HUES6 (cell line): ENCODE results near the gene SOX15.
A peak's percentile ranks its signal among the peaks of the same experiment; 100 is the strongest.

Experiments used
- H3K27ac ChIP-seq: 2 replicates; pipeline ENCODE4 v1.7.0; 2013; ENCODE audit warnings: low read depth, mild to moderate bottlenecking, low read length, inconsistent platforms
- H3K27me3 ChIP-seq: 2 replicates; pipeline ENCODE4 v1.6.1; 2013; ENCODE audit warnings: low read length; ENCODE audit not compliant: control insufficient read depth, insufficient read depth
- H3K36me3 ChIP-seq: 2 replicates; pipeline ENCODE4 v1.6.1; 2013; ENCODE audit warnings: low read length; ENCODE audit not compliant: control insufficient read depth, insufficient read depth
- H3K4me1 ChIP-seq: 2 replicates; pipeline ENCODE4 v1.6.1; 2013; ENCODE audit warnings: low read length; ENCODE audit not compliant: control insufficient read depth, insufficient read depth
- H3K4me3 ChIP-seq: 2 replicates; pipeline ENCODE4 v1.5.1; 2013; ENCODE audit warnings: low read depth, low read length
- H3K9ac ChIP-seq: one replicate; pipeline ENCODE4 v1.6.1; 2013; ENCODE audit warnings: mild to moderate bottlenecking, low read length
- H3K9me3 ChIP-seq: 2 replicates; pipeline ENCODE4 v1.6.1; 2013; ENCODE audit warnings: low read depth, low read length; ENCODE audit not compliant: control insufficient read depth, insufficient read depth

SOX15 gene

DNA sequence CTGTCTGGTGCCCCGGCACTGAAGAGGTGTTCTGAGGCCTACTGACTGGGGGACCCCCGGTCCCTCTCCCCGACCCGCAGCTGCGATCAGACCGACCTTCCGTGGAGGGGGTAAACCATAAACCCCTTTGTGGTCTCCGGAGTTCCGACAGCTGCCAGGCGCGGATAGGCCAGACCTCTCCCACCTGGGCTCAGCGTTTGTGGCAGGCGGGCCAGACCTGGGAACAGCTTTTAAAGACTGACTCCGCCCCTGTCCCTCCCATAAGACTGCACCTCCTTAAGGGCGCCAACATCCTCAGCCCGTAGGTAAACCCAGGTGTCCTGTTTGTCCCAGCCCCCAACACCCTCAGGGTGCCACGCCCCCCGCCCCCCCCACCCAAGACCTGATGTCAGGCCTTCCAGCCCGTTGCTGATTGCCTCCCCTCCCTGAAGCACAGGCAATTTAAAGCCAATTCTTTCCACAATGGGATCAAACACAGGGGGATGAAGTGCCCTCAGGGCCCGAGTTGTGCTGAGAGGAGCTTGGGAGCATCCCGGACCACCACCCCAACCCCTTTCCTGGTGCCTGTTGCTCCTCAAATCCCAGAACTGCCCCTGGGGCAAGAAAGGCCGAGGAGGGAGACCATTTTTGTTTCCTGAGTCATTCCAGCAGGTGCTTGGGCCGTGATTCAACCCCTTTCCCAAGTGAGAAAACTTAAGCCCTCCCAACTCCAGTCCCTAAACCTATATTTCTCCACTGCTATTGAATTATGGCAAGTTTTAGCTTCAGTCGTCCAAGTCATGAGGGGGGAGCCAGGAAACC is at the start of gene SOX15:
SOX15 (minus strand) TSS at position 204 of the 801 bp plus-strand sequence. CDS start 418 bp downstream, outside the sequence.
- H3K36me3 ChIP-seq, result peaks cover 53% of the 10 kb centered on the region
- H3K9me3 ChIP-seq, result no peaks in the 10 kb centered on the region
- H3K4me3 ChIP-seq, result peak within 1 kb of the TSS; percentile 75
- H3K27me3 ChIP-seq, result no peaks in the 10 kb centered on the region
- H3K27ac ChIP-seq, result peak within 1 kb of the TSS; percentile 93
- H3K4me1 ChIP-seq, result peaks cover 26% of the 10 kb centered on the region
- peak within 1 kb of the TSS; percentile 78 for H3K9ac ChIP-seq

DNA sequence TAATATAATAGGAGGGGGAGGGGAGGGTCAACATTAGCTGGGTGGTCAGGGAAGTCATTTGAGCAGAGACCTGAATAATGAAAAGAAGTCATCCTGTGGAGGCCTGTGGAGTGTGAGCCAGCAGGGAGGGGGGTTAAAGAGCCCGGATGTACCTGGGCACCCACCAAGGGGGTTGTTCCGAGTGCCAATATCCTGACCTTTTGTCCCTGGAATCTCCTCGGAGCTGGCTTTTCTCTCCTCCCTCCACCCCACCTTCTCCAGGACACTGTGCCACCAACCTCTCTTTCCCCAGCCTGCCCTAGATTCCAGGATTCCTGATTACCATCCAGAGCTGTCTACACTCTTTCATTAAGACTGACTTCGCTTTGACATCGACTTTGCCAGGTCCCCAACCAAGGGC is 46.3 kb upstream of the SOX15 start:
- Histone ChIP-seq H3K36me3 (no peaks in the 10 kb centered on the region), H3K27me3 (no peaks in the 10 kb centered on the region), H3K9me3 (no peaks in the 10 kb centered on the region), H3K4me3 (no peak overlapping the region), H3K27ac (no peak overlapping the region), H3K4me1 (peaks cover 21% of the 10 kb centered on the region), H3K9ac (no peak overlapping the region)

DNA sequence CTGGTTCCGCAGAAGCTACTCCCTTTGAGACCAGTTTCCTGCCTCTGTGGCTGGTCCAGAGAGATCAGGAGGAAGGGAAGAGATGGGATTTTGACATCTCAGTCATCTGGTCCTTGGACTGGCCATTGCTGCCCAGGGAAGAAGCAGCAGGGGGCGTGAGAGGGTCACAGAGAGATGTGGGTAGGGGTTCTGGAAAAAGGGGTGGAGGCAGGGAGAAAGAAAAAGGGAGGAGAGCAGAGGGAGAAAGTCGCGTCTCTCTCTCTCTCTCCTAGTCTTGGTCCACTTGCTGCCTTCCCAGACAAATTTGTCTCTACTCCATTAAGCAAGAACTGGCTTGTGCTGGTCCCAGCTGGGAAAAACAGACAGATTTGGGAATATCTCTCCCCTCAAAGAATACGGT is 44.5 kb upstream of the SOX15 start:
- Histone ChIP-seq H3K4me3 (no peak overlapping the region), H3K9ac (no peak overlapping the region), H3K27me3 (no peaks in the 10 kb centered on the region), H3K27ac (no peak overlapping the region), H3K36me3 (no peaks in the 10 kb centered on the region), H3K4me1 (peaks cover 21% of the 10 kb centered on the region), H3K9me3 (no peaks in the 10 kb centered on the region)

DNA sequence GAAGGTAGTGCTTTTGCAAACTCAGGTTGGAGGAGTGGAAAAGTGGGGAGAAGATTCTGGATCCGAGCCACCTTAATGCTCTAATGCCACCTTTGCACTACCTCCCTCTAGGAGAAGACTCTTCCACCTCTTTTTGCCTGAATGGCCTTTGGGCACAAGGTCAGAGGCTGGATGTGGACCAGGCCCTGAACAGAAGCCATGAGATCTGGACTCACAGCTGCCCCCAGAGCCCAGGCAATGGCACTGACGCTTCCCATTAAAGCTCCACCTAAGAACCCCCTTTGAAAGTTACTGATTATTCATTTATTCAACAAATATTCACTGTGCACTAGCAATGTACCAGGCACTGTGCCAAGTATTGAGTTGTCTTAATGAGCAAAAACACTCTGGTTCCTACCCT is 43.2 kb upstream of the SOX15 start:
- Histone ChIP-seq H3K4me1 (peaks cover 21% of the 10 kb centered on the region), H3K4me3 (no peak overlapping the region), H3K27ac (no peak overlapping the region), H3K27me3 (no peaks in the 10 kb centered on the region), H3K9ac (no peak overlapping the region), H3K9me3 (no peaks in the 10 kb centered on the region), H3K36me3 (no peaks in the 10 kb centered on the region)

DNA sequence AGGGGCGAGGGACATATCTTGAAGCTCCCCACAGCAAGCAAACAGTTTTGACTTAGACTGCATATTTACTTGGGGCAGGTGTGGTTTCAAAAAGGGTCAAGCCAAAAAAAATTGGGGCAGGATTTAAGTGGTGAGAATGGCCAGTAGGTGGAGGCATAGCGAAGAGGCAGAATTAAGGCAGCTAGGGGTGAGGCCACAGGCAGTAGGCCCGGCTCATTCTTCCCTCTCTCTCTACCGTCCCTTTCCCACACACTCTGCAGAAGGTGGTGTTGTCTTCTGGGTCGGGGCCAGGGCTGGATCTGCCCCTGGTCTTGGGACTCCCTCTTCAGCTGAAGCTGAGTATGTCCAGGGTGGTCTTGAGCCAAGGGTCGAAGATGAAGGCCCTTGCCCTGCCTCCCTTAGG is 42.6 kb upstream of the SOX15 start:
- no peak overlapping the region for H3K4me3 ChIP-seq
- H3K4me1 ChIP-seq, result peaks cover 21% of the 10 kb centered on the region
- H3K36me3 ChIP-seq, result no peaks in the 10 kb centered on the region
- no peak overlapping the region for H3K9ac ChIP-seq
- no peaks in the 10 kb centered on the region for H3K9me3 ChIP-seq
- no peaks in the 10 kb centered on the region for H3K27me3 ChIP-seq
- no peak overlapping the region for H3K27ac ChIP-seq

DNA sequence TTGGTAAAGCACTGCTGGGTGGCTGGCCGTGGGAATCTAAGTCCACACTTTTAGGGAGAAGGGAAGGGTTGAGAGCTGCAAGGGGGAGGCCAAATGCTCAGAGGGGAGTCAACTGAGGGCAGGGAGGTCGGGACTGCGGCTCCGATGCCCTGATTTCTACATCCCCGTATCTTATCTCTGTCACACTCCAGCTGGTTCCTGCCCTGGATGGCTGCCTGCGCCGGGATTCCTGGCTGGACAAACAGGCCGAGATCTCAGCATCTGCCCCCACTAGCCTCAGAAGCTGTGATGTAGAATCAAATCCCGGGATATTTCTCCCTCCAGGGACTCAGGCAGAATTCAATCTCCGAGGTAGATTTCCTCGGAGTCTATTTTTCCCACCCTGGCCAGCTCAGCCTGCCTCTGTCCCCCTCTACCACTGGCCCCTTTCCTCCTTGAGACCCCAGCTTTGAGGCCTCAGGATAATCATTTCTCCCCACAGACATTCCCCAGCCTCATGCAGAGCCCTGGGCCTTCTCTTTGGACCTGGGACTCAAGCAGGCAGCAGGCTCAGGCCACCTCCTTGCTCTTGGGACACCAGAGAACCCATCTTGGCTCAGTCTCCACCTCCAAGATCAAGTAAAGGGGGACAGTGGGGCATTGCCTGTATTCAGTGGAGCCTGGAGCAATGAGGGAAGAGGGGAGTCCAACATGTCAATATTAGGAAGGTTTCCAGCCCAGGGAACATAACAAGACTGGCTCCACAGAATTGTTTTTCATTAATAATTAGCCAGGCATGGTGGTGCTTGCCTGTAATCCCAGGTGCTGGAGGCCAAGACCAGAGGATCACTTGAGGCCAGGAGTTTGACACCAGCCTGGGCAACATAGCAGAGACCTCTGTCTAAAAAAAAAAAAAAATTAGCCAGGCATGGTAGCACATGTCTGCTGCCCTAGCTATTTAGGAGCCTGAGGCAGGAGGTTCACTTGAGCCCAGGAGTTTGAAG is 41.8 kb upstream of the SOX15 start:
- H3K4me1 ChIP-seq, result peaks cover 21% of the 10 kb centered on the region
- no peaks in the 10 kb centered on the region for H3K36me3 ChIP-seq
- H3K27me3 ChIP-seq, result no peaks in the 10 kb centered on the region
- no peak overlapping the region for H3K4me3 ChIP-seq
- H3K27ac ChIP-seq, result no peak overlapping the region
- no peak overlapping the region for H3K9ac ChIP-seq
- H3K9me3 ChIP-seq, result no peaks in the 10 kb centered on the region

DNA sequence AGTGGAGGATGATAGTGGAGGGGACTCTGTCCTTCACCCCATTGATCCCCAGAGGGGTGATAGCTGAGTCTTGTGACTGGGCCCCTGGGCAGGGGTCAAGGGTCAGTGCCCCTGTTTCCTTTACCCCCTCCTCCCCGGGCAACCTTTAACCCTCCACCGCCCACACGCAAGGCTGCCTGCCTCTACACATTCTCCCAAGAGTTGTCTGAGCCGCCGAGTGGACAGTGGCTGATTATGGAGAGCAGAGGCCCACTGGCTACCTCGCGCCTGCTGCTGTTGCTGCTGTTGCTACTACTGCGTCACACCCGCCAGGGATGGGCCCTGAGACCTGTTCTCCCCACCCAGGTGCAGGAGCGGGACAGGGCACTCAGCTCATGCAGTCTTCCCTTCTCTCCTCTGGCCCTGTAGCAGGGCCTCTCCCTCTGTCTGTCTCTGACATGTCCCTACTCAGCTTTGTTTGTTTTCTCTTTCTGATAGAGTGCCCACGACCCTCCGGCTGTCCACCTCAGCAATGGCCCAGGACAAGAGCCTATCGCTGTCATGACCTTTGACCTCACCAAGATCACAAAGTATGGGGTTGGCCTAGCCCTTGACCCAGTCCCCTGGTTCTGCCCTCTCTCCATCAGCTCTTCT is 40.2 kb upstream of the SOX15 start, which contains the start of gene SHBG:
SHBG (plus strand) TSS at position 197 of the 633 bp plus-strand sequence; CDS start at position 235, 38 bp downstream.
- no peak within 1 kb of the TSS for H3K27ac ChIP-seq
- H3K4me1 ChIP-seq, result peaks cover 9% of the 10 kb centered on the region; the same call in 1 of the 2 replicates
- H3K36me3 ChIP-seq, result peaks cover 6% of the 10 kb centered on the region
- no peak within 1 kb of the TSS for H3K9ac ChIP-seq
- H3K4me3 ChIP-seq, result no peak within 1 kb of the TSS
- no peaks in the 10 kb centered on the region for H3K9me3 ChIP-seq
- no peaks in the 10 kb centered on the region for H3K27me3 ChIP-seq

DNA sequence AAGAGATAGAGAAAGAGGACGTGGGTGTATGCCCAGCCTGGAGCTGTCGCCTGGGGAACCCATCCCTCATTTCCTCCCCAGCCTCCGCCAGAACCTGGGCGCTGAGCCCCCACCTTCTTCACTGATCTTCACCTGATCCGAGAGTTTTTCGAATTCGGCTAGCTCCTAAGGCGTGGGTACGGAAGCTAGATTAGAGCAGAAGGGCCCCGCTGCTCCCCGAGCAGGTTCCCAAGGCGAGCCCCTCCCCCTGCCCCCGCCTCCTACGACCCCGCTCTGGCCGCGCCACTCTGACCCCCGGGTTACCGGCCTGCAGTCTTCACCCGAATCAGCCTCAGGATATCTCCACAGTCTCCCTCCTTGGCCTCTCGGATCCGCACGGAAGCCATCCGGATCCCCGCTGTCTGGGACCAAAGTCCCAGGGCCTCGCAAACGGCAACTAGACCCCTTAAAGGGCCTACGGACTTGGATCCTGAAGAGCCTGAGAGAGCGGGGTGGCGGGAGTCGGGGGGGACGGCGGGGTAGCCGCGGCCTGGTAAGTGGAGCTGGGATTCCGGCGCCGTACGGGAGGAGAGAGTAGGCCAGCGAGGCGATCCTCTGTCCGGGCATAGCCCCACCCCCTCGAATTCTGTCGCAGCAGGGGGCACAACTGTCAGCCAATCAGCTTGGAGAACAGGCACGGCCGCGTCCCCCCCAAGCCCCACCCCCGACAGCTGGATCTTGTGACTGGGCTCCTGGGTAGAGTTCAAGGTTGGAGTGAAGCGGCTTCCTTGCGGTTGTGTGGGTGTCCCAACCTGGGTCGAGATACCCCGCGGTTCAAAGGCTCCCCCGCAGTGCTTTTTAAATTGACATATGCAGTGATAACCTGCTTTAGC is 37.6 kb upstream of the SOX15 start, which contains the start of gene SAT2:
SAT2 (minus strand) TSS at position 572 of the 872 bp plus-strand sequence; CDS start at position 386, 186 bp downstream.
- Histone ChIP-seq H3K9ac (peak within 1 kb of the TSS; percentile 93), H3K4me1 (no peaks in the 10 kb centered on the region)

DNA sequence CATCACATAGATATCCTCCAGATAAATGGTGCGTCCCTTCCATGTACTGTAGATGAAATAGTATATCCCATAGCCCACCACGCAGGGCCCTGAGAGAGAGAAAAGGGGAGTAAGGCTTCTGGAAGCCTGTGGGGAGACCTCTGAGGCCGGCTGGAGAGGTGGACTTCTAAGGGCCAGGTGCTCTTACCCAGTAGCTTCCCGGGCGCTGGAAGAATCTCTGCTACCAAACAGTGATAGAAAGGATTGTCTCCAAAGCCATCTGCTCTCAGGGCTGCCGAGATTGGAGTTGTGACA is 37.0 kb upstream of the SOX15 start:
- H3K9me3 ChIP-seq, result no peaks in the 10 kb centered on the region
- H3K4me3 ChIP-seq, result peak overlapping the region; percentile 91
- H3K27me3 ChIP-seq, result no peaks in the 10 kb centered on the region
- peak overlapping the region; percentile 93 for H3K9ac ChIP-seq
- peak overlapping the region; percentile 87 for H3K27ac ChIP-seq
- H3K4me1 ChIP-seq, result no peaks in the 10 kb centered on the region
- H3K36me3 ChIP-seq, result peaks cover 6% of the 10 kb centered on the region

More for the DNA sequence above, 37.6 kb upstream of the SOX15 start, which contains the start of gene SAT2:
- peak within 1 kb of the TSS; percentile 91 for H3K4me3 ChIP-seq
- no peaks in the 10 kb centered on the region for H3K27me3 ChIP-seq
- H3K9me3 ChIP-seq, result no peaks in the 10 kb centered on the region
- peak within 1 kb of the TSS; percentile 87 for H3K27ac ChIP-seq
- peaks cover 6% of the 10 kb centered on the region for H3K36me3 ChIP-seq

DNA sequence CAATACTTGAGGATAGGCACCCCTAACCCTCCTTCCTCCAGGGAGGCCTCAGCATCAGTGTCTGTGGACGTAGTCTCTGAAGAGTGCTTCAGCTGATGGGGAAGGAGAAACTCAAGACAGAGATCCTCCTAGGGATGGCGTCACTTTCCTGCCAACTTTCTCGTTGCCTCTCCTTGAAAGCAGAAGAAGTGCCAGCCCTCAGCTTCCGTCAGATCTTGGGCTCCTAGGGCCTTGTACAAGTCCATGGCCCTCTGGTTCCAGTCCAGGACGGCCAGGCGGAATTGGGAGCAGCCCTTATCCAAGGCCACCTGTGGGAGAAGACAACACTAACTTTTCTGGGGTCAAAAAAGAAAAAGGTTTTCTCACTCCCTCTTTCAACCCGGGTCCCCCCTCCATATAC is 36.4 kb upstream of the SOX15 start:
- Histone ChIP-seq H3K9ac (no peak overlapping the region), H3K4me1 (no peaks in the 10 kb centered on the region), H3K27me3 (no peaks in the 10 kb centered on the region), H3K9me3 (no peaks in the 10 kb centered on the region), H3K4me3 (peak overlapping the region; percentile 91), H3K36me3 (peaks cover 6% of the 10 kb centered on the region), H3K27ac (no peak overlapping the region)
